GM12878 (cell line): Measurements from ENCODE around the gene YAP1. TPM values are rescaled to one million over a fixed set of nuclear protein-coding genes. Genes with fewer than 3 reads are reported as not detected.

Experiments
- ATF7 ChIP-seq: fragments of 450-650 bp; IDR thresholded peaks from 2 replicates; pipeline ENCODE4 v1.6.1; 2016; ENCODE audit warnings: low read depth, mild to moderate bottlenecking
- BCL11A ChIP-seq: IDR thresholded peaks from 2 replicates; pipeline ENCODE4 v1.6.1; 2011; ENCODE audit warnings: low read depth, low read length
- CHD2 ChIP-seq: IDR thresholded peaks from 2 replicates; pipeline ENCODE4 v1.6.1; 2011; ENCODE audit warnings: low read depth, low read length, improper control_type of control experiment, borderline replicate concordance
- CREM ChIP-seq: IDR thresholded peaks from 2 replicates; pipeline ENCODE4 v1.6.1; 2014; ENCODE audit warnings: antibody characterized with exemption, low read depth
- EGR1 ChIP-seq, 2 experiments: IDR thresholded peaks; 1 replicate in 1 of 2; 2 replicates in 1 of 2; pipeline ENCODE4 v1.6.1; 2011 to 2012; ENCODE audit warnings: low read depth in 2 of 2, low read length in 2 of 2, borderline replicate concordance in 1 of 2, mild to moderate bottlenecking in 1 of 2, moderate library complexity in 1 of 2
- EZH2 ChIP-seq: IDR thresholded peaks from 2 replicates; pipeline ENCODE4 v1.6.1; 2012; ENCODE audit warnings: low read depth, mild to moderate bottlenecking, control low read depth, inconsistent platforms, low read length, borderline replicate concordance; ENCODE audit not compliant: control insufficient read depth
- IKZF1 ChIP-seq: fragments of 450-650 bp; conservative IDR thresholded peaks from 2 replicates; pipeline ENCODE4 v1.6.1; 2017; ENCODE audit warnings: antibody characterized with exemption, mild to moderate bottlenecking
- LARP7 ChIP-seq: fragments of 450-650 bp; IDR thresholded peaks from 2 replicates; pipeline ENCODE4 v1.6.1; 2017; ENCODE audit warnings: mild to moderate bottlenecking
- MTA2 ChIP-seq: fragments of 450-650 bp; IDR thresholded peaks from 2 replicates; pipeline ENCODE4 v1.6.1; 2016; ENCODE audit warnings: low read depth, mild to moderate bottlenecking, moderate library complexity
- MXI1 ChIP-seq: fragments of 150-350 bp; IDR thresholded peaks from 2 replicates; pipeline ENCODE4 v1.6.1; 2011; ENCODE audit warnings: low read depth, mild to moderate bottlenecking, inconsistent platforms, low read length, improper control_type of control experiment
- MYC ChIP-seq: IDR thresholded peaks from 2 replicates; pipeline ENCODE4 v1.6.1; 2011; ENCODE audit warnings: mild to moderate bottlenecking, low read length, moderate library complexity, inconsistent platforms; ENCODE audit not compliant: insufficient read depth, insufficient replicate concordance, insufficient read length, severe bottlenecking
- POLR2A ChIP-seq: IDR thresholded peaks from 2 replicates; pipeline ENCODE4 v1.6.1; 2011; ENCODE audit warnings: low read depth, mild to moderate bottlenecking, low read length
- POLR2AphosphoS5 ChIP-seq: IDR thresholded peaks from 2 replicates; pipeline ENCODE4 v1.6.1; 2011; ENCODE audit warnings: mild to moderate bottlenecking, low read length, inconsistent platforms
- REST ChIP-seq: IDR thresholded peaks from 2 replicates; pipeline ENCODE4 v1.6.1; 2012; ENCODE audit warnings: mild to moderate bottlenecking, low read depth, low read length
- RFX5 ChIP-seq: IDR thresholded peaks from 2 replicates; pipeline ENCODE4 v1.6.1; 2011; ENCODE audit warnings: low read depth, low read length, improper control_type of control experiment
- SREBF2 ChIP-seq: IDR thresholded peaks from 2 replicates; pipeline ENCODE4 v1.6.1; 2012; ENCODE audit warnings: mild to moderate bottlenecking, low read length
- TARDBP ChIP-seq: IDR thresholded peaks from 2 replicates; pipeline ENCODE4 v1.6.1; 2016; ENCODE audit warnings: borderline replicate concordance
- YBX1 ChIP-seq: fragments of 450-650 bp; IDR thresholded peaks from 2 replicates; pipeline ENCODE4 v1.6.1; 2016; ENCODE audit warnings: antibody characterized with exemption
- ZBTB11 ChIP-seq: fragments of 450-650 bp; formaldehyde crosslinking; IDR thresholded peaks from 2 replicates; pipeline ENCODE4 v1.5.0; 2022; ENCODE audit warnings: mild to moderate bottlenecking, missing genetic modification characterization
- ZBTB40 ChIP-seq: fragments of 450-650 bp; IDR thresholded peaks from 2 replicates; pipeline ENCODE4 v1.6.1; 2016; ENCODE audit warnings: mild to moderate bottlenecking, moderate library complexity, borderline replicate concordance
- ZSCAN29 ChIP-seq: fragments of 450-650 bp; IDR thresholded peaks from 2 replicates; pipeline ENCODE4 v1.6.1; 2017; ENCODE audit warnings: mild to moderate bottlenecking, moderate library complexity
- ZZZ3 ChIP-seq: IDR thresholded peaks from 2 replicates; pipeline ENCODE4 v1.6.1; 2011; ENCODE audit warnings: low read depth; ENCODE audit not compliant: control insufficient read depth, insufficient read length
- polyA plus RNA-seq, 11 experiments: library from polyadenylated mRNA; depleted of rRNA in 4 of 11; unstranded in 6 of 11; stranded (reverse) in 5 of 11; fragments of >200 nt; fragmentation: Nextera tagmentation in 4 of 11; fragmentation: Illumina TruSeq in 1 of 11; extraction: Ambion mirVana in 4 of 11; extraction: Trizol in 1 of 11; gene quantifications; 1 replicate in 1 of 11; 2 replicates in 10 of 11; pipeline versions ENCODE4 v1.2.1 to v1.2.3, GENCODE V29; 2011 to 2016; ENCODE audit warnings: inconsistent platforms in 2 of 11, missing spikeins in 2 of 11, low read depth in 1 of 11
- total RNA-seq, 4 experiments: library from RNA; depleted of rRNA in 3 of 4; stranded (reverse); fragments of >200 nt in 3 of 4; fragmentation: Illumina TruSeq in 1 of 4; extraction: Trizol in 1 of 4; gene quantifications; 2 replicates each; pipeline versions ENCODE4 v1.2.1 to v1.2.3, GENCODE V29; 2013 to 2021

The YAP1 gene
- total and polyA plus RNA-seq, 10 of the 15 experiments (the other 5 are each of a cell fraction or from before 2014, with no cell fraction given) = 0.03 to 0.33 (median 0.10) TPM; not detected in 6

GRCh38 chr11:102279641-102280170 is 169.5 kb downstream of the YAP1 start (continued):
- TF ChIP-seq ZBTB11 (no peak), REST (no peak), CHD2 (no peak), YBX1 (no peak), LARP7 (no peak), ATF7 (0 out of 2 replicates have a peak, but pooled peaks have one; percentile 29), EGR1 (IDR thresholded peaks at IDR 0.05; ENCODE audit: borderline replicate concordance in 1 of 2, low read depth in 2 of 2, low read length in 2 of 2) (no peak), MYC (no peak), EZH2 (no peak), RFX5 (0 out of 2 replicates have a peak, but pooled peaks have one; percentile 14), POLR2AphosphoS5 (no peak), CREM (no peak), SREBF2 (no peak), ZSCAN29 (no peak), MTA2 (no peak), MXI1 (no peak), ZBTB40 (no peak), TARDBP (no peak), IKZF1 (no peak), POLR2A (no peak), BCL11A (no peak), ZZZ3 (no peak)
